ENCODE results near the gene LBX2.
"Not testable (repeated sequence)": the region's sequence is repeated elsewhere in the genome, so short reads cannot be mapped to it uniquely, and the experiment has no call there.

Gene LBX2

DNA sequence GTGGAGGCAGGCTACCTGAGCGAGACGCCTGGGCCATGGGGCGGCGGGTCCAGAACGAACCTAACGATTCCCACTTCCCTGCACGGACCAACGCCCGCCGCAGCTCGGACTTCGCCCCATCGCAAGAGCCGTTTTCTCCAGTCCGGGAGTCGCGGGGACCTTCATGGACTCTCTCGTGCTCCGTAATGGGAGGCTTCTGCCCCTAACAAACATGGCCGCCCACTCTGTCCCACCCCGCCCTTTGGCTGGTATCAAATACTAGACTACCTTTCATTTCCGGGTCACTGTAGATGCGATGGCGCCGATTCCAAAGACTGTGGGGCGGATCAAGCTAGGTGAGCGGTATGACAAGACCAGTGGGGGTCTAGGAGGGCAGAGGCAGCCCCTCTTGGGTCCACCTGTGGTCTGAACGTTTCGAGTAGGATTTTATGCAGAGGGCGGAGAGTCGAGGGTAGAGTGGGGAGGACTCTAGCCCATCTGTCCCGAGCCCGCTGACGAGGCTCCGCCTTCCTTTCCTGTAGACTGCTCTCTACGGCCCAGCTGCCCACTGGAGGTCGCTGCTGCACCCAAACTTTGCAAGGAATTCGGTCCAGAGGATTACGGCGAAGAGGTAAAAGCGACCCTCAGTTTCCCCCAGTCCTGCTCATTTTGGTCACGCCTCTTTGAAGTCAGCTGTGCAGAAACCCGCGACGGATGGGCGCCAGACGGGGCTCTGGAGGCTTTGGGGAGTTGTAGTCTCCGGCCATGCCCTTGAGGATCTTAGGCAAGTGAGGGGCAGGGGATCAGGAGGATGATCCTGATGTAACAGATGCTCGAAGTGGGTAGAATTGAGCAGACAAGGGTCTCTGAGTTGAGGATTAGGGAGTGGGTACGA lies 16.4 kb downstream of the LBX2 start, which contains the start of the genes CCDC142 and TTC31:
Gene CCDC142, minus strand, starts transcription at position 198 of the 874 bp plus-strand sequence. Its CDS starts 161 bp downstream, at position 37.
Gene TTC31, plus strand, starts transcription at position 281 of the 874 bp plus-strand sequence. Its CDS starts 15 bp downstream, at position 296.
- DNase-seq (ENCODE audit: low read depth, low spot score): peak; percentile 92

DNA sequence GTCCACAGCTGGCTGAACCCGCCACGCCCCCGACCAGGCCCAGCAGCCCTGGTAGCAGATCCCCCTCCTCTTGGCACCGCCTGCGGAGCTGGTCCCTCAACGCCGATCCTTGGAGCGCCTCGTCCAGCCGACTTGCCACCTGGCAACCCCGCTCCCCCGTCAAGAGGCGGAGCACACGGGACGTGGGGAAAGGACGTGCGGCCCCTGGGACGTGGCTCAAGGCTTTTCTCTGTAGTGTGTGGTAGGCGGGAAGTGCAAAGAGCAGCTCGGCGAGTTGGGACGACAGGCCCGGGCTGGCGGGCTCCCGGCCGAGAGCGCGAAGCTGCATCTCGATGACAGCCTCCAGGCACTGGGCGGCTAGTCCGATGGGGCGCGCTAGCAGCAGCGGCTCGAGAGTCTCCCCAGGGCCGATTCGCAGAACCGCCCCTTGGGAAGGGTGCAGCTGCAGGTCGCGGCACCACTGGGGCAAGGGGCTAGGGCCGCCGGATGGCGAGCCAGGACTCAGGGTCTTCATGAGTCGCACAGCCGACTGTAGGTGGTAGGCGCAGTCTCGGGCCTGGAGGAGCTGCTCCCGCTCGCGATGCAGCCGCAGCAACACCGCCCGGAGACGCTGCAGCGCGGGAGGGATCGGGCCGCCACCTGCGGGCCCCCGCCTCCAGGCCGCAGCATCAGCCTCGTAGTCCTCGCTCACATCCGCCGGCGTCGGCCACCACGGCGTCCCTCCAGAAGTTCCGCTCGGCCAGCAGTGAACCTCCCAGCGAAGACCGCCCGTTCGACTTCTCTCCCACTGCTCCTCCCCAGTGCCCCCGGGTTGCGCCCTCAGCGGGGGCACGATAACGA lies 17.2 kb downstream of the LBX2 start:
- no peak for DNase-seq (ENCODE audit: low read depth, low spot score)

DNA sequence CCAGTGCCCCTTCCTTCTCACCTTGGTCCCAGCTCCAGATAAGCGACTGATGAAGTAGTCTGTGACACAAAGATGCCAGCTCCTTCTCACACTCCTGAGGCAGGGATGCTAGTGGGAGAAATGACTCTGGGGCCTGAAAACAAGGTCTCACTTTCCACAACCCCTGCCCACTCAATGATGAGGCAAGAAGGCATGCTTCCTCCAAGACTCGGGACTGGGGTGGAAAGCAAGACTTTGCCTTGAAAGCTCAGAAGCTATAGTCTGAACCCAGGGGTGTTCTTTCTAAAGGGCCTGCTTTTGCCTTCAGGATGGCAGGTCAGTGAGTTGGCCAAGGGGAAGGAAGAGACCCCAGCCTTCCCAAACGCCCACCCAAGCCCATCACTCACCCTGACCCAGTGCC lies 18.0 kb downstream of the LBX2 start:
- DNase-seq (ENCODE audit: low read depth, low spot score): no peak

DNA sequence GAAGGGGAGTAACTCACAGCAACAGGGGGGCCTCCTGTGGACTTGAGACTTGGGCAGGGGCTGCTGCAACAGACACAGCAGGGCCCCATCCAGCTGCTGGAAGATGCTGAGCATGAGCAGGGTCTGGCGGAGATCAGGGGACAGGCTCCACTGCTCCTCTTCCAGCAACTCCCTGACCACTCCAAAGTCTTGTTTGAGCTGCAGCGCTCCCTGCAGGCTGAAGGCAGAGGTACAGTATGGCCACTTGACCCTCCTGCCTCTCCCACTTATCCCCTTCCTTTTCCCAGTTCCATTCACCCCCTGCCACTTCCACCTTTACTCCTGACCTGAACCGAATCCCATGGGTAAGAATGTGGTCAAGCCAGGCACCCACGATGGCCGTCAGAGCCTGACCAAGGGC lies 24.5 kb downstream of the LBX2 start:
- DNase-seq (ENCODE audit: low read depth, low spot score): no peak

DNA sequence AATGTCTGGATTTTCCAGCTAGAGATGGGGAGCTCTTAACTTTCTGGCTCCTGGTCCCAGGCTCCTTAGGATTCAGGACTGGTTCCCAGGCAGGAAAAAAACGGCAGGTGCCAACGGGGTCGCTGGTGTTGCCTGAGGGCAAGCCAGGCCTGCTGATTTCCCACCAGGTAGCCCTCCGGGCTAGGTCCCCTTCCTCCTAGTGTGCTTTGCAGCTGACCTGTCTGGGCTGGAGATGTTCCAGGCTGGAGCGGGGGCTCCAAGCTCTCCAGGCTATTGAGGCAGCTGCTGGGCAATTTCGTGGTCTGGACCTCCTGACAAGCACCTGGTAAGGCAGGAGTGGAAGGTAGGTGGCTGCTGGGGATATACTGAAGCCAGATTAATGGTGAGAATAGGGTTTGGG lies 24.9 kb downstream of the LBX2 start:
- no peak for DNase-seq (ENCODE audit: low read depth, low spot score)

DNA sequence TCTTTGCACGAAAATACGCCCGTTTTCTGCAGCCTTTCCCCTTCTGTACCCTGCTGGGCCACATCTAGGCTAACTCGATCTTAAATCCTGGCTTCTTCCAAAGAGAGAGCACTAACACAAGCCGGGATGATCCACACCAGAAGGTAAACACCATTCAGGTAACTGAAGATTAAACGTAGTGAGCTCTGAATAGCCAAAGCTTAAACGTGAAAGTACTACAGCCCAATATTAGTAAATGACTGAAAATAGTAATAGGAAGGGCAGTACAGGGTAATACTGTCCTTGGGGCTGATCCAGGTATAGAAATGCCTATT lies 26.5 kb downstream of the LBX2 start:
- no peak for DNase-seq (ENCODE audit: low read depth, low spot score)

DNA sequence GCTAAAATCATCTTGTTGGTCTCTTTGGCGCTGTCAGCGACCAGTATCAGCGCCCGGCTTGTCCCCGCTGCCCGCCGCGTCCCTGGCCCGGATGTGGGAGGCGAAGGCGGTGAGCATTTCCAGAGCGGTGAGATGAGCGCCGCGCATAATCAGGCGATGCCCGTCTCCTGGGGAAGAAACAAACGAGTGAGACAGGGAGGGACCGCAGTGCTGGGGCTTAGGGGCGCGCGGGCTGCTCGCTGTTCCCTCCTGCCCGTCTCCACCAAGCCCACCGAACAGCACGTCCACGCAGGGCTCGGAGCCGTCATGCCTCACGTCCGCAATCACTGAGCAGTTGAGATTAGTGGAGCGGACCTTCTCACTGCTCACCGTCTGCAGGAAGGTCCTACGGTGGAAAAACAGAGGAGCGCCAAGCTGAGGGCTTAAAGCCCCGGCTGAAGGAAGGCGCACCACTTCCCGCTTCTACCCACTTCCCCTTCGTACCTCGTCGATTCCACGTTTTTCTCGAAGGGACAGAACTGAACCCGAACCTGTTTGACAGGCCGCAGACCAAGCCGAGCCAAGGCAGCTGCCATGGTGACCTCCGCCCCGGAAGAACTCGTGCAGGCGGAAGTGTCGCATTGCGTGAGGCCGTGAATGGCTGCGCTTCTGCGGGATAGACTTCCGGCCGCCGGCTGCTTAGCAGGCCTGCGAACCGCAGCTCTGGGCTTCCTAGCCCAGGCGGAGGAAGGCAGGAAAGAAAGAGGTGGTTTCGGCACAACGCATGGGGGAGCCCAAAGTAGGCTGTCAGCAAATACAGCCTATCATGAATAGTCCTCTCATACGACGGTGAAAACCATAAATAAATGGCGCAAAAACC lies 27.1 kb downstream of the LBX2 start, which contains the start of gene MRPL53:
Gene MRPL53, minus strand, starts transcription at position 595 of the 859 bp plus-strand sequence. Its CDS starts 20 bp downstream, at position 575.
- peak; percentile 82 for DNase-seq (ENCODE audit: low read depth, low spot score)

DNA sequence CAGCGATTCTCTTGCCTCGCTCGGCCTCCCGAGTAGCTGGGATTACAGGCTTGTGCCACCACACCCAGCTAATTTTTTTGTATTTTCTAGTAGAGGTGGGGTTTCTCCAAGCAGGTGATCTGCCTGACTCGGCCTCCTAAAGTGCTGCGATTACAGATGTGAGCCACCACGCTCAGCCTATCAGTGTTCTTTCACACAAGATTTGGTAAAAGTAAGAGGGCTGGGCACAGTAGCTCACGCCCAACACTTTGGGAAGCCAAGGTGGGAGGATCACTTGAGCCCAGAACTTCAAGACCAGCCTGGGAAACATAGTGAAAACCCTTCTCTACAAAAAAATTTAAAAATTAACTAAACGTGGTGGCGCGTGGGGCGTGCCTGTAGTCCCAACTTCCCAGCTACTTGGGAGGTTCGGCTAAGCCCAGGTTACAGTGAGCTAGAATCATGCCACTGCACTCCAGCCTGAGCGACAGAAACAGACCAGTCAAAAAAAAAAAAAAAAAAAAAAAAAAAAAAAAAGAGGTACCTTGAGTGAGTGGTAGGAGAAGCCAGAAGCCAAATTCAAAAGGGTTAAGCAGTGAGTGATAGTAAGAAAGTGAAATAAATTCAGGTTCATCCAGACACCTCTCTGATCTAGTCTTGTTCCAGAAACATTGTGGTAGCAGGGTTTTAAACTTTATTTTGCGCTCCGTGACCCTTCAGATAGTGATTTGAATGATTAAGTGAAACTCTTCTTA lies 27.9 kb downstream of the LBX2 start:
- DNase-seq (ENCODE audit: low read depth, low spot score): no peak

DNA sequence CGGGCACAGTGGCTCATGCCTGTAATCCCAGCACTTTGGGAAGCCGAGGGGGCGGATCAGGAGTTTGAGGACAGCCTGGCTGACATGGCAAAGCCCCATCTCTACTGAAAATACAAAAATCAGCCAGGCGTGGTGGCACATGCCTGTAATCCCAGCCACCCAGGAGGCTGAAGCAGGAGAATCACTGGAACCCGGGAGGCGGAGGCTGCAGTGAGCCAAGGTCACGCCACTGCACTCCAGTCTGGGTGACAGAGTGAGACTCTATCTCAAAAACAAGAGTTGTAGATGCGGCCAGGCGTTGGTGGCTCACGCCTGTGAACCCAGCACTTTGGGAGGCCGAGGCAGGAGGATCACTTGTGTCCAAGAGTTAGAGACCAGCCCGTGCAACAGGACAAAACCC lies 28.7 kb downstream of the LBX2 start:
- DNase-seq (ENCODE audit: low read depth, low spot score): not testable (repeated sequence)

DNA sequence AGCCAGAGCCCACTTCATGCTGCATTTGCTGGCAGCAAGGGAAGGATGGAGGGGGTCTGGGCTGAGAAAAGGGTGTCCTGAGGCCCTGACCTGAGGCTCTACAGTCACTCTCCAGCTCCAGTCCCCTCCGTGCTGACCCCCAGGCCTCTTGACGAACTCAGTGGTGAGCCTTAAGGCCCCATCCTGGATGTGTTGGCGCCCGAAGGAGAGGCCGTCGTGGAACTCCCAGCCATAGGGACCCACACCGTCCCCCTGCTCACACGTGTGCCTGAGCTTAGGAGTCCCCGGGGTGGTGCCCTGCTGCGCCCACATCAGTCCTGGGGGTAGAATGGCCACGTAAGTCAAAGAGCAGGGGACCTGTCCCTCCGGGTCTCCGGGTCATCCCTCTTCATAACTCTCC lies 35.0 kb downstream of the LBX2 start:
- no peak for DNase-seq (ENCODE audit: low read depth, low spot score)

DNA sequence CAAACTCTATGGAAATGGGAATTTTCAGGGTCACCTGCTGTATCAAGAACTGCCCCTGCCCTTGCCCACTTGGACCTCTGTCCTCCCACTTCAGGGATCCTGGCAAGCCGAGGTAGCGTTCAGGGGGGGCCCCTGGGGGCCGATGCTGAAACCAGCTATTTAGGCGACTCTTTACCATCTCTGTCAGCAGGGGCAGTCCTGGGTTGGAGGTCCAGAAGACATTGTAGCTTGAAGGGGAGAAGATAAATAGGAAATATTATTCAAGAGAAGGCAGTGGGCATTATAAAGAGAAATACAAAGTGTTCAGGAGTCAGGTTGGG lies 36.7 kb downstream of the LBX2 start:
- DNase-seq (ENCODE audit: low read depth, low spot score): no peak

DNA sequence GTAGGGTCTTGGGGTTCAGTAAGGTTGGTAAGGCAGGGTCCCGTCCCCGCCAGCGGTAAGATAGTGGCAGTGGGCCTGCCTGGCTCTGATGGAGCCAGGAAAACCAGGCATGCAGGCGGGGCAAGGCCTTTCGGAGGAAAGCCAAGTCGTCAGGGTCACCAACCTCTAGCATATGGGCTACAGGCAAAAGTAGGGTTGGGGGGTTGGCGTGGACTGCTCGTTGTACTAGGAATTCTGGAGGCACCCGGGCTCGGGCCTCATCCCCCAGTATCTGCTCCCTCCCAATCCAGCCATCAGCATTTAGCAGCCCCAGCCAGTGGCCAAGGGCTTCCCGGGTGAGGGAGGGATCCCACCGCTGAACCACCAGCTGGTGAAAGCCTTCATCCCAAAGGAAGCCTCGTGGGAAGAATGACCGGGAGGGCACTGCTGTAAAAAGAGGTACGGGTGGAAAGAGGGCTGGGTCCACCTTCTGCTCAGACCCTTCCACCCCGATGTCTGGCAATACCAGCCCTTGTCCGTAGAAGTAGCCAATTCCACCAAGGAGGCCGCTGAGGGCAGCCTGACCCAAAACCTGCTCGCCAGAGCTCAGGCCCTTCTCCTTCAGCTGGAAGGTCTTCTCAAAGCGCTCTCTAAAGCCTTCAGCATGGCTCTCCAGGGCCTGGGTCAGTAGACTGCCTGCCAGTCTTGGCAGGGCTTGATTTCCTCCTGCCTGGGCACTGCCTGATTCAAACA lies 37.2 kb downstream of the LBX2 start:
- no peak for DNase-seq (ENCODE audit: low read depth, low spot score)

DNA sequence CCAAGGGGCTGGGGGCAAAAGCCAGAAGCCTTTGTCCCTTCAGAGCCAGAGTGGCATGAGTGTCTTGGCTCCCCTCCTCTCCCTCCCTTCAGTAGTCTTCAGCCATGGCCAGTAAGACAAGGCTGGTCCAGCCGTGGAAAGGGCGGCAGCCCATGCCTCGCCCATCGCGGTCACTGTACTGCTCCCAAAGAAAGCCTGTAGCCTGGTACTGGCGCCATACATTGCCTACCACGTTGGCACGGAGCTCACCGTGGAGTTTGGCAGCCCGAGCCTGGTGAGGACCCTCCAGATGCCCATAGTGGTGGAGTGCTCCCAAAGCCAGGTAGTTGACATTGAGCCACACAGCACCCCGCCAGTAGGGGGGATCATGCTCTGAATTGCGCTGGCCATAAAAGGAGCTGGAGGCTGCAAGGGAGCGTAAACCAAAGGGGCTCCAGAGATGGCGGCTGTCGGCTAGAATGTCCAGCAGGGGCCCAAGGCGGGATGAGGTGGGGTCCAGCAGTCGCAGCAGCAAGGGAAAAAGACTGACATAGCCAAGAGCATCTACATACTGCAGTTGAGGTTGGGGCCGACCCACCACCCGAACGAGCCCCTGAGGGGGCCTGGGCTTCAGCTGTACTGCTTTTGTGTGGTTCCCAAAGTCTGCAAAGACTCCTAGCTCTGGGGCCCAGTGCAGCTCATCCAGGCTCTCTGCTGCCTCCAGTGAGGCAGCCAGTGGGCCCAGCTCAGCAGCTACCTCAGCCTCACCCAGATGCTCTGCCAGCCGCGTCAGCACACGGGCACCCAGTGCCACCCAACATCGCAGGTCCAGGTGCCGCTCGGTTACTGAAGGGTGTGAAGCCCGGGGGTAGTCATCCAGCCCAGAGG lies 38.0 kb downstream of the LBX2 start:
- DNase-seq (ENCODE audit: low read depth, low spot score): no peak

DNA sequence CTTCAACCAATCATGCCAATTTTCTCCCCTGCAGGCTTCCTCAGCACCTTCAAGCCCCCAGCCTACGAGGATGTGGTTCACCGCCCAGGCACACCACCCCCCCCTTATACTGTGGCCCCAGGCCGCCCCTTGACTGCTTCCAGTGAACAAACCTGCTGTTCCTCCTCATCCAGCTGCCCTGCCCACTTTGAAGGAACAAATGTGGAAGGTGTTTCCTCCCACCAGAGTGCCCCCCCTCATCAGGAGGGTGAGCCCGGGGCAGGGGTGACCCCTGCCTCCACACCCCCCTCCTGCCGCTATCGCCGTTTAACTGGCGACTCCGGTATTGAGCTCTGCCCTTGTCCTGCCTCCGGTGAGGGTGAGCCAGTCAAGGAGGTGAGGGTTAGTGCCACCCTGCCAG lies 39.2 kb downstream of the LBX2 start:
- not testable (repeated sequence) for DNase-seq (ENCODE audit: low read depth, low spot score)

DNA sequence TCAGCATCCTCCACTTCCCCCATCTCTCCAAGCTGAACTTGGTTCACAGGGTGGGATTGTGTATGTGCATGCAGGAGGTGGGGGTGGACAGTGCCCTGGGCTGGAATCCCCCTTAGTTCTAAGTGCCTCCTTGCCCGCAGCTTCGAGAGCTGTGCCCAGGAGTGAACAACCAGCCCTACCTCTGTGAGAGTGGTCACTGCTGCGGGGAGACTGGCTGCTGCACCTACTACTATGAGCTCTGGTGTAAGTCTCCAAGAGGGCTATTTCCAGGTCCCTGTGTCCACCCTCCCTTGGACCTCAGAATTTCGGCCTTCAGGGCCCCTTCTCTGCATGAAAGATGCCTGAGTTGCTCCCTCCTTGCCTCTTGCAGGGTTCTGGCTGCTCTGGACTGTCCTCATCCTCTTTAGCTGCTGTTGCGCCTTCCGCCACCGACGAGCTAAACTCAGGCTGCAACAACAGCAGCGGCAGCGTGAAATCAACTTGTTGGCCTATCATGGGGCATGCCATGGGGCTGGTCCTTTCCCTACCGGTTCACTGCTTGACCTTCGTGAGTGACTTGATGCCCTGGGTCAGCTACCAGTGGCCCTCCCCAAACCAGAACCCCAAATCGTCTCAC lies 39.8 kb downstream of the LBX2 start:
- not testable (repeated sequence) for DNase-seq (ENCODE audit: low read depth, low spot score)

DNA sequence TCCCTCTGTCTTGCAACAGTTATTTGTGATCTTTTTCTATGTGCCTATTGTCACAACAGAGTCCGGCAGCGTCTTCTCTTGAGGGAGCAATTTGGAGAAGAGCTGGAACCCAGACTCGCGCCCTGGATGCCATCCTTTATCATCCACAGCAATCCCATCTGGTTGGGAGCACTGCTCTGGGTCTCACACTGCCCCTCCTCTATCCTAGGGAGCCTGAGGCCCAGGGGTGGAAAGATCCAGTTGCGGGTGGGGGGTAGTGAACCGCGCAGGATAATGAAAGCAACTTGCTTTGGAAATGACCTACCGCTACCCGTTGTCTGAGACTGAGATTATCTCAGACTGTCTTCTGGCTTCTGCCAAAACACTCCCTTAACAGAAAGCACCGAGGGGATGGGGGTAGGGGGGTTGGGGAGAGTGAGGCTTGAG lies 40.5 kb downstream of the LBX2 start:
- DNase-seq (ENCODE audit: low read depth, low spot score): no peak

DNA sequence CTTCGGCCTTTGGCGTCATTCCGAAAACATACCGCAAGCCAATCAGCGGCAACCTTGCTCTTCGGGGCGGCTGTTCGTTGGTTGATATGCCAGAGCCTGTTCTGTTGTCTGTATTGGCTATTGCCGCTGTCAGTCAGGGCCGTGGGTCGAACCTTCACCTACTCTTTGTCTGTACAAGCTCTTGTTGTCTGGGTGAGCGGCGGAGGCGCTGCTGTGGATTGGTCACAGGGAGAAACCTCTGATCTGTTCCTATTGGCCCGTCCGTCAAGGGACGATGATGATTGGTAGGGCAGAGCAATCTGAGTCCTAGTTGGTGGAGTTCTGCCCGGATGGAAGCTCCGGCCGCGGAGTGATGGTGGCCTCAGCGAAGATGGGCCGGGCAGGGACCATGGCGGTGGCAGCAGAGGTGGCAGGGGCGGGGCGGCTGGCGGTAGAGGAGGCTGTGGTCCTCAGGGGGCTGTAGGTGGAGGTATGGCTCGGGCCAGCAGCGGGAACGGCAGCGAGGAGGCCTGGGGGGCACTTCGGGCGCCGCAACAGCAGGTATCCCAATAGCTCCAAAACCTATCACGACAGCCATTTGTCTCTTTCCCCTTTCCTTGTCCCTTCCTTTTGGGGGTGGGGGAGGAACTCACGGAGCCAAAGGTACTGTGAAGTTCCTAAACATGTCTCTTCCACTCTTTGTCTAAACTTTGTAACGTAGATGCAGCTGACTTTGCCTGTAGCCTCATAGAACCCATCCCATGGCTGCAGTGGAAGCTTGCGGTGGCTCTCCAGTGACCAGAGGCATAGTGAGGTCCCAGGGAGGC lies 41.1 kb downstream of the LBX2 start, which contains the start of gene WBP1:
Gene WBP1, plus strand, starts transcription at position 307 of the 806 bp plus-strand sequence. Its CDS starts 165 bp downstream, at position 472.
- peak; percentile 100 for DNase-seq (ENCODE audit: low read depth, low spot score)
